HG03175 (cell line): ENCODE results near the gene CXCL17.
"Not testable (repeated sequence)": the region's sequence is repeated elsewhere in the genome, so short reads cannot be mapped to it uniquely, and the experiment has no call there.

Experiments
- ATAC-seq: cut with Tn5 transposase; IDR thresholded peaks from one replicate; pipeline ENCODE4 v1.9.1; 2021; ENCODE audit warnings: mild to moderate bottlenecking, moderate library complexity; ENCODE audit not compliant: unreplicated experiment

CXCL17 gene

DNA sequence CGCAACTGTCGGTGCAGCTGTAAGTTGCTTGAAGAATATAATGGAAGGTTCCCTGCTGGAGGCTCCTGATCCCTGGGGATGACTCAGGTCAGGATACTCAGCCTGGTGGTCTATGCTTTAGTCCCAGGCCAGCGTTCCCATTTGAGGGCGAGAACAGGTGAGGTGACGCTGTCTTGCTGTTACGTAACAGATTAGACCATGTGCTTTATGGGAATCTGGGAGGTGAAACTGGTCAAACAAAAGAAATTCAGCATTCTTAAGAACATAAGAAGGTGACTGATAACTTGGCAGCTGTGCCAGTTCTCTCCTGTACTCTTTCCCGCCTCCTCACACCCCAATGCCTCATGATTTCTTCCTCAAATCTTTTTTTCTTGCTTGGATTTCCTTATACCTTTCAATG lies at the start of gene CXCL17:
TSS of gene CXCL17 (minus strand) at position 114 of the 400 bp plus-strand sequence. CDS start 114 bp downstream, outside the sequence.
- no peak for ATAC-seq

DNA sequence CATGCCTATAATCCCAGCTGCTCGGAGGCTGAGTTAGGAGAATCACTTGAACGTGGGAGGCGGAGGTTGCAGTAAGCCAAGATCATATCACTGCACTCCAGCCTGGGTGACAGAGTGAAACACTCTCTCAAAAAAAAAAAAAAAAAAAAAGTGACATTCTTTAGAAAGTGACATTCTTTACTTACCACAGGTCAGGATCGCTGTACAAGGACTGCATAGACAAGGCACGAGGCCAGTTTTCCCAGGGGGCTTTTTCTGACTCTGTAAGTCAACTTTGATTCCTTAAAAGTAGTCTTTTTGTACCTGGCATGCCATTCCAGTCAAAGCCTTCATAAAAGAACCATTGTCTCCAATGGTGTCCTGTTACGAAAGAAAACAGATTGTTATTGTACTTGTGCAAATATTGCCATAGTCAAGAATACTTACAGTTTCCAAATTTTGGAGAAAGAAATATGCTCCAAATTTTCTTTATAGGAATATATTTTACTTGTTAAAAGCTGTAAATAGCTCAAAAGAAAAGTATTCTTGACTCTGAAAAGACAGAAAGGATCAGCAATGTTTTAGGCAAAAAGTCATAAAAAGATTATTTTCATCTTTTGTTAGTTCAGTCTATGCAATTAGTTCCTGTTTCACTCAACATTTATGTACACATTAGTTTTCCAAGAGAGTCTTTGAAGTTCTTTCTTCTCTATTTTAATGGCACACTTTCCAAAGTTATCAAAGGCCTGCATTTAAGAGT lies 46.2 kb upstream of the CXCL17 start:
- ATAC-seq: no peak

DNA sequence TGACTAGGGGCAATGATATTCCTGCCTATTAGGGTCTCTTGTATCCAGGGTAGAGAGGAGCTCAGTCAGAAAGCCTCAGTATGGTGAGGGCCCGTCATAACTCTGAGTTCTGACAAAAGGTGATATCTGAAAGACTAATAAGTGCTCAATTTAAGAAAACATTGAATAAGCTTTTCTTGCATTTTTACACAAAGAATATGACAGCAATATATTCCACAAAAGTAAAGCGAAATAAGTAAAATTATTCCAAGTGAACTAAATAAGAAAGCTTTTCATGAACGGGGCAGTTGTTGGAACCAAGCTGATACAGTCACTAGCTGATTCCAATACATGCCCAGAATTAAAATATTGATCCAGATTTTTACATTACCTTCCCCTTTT lies 45.0 kb upstream of the CXCL17 start:
- no peak for ATAC-seq

GRCh38 chr19:42487032-42487797 lies 44.5 kb upstream of the CXCL17 start:
- no peak for ATAC-seq

DNA sequence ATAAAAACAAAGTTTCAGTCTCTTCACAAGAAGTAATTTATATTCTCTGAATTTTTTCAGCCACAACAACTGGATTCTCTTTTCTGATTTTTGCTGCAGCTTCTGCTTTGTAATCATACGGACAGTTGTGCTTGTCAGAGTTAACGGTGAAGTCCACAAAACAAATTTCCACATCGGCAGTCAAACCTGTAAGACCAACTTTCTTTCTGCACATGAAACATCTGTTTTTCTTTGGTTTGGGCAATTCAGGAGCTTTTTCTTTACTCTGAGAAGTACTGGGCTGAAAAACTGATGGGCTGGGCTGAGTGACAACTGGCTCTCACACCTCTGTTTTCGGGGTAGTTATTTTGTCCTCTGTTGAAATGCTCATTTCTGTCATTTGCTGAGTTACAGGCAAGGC lies 42.3 kb upstream of the CXCL17 start:
- ATAC-seq: not testable (repeated sequence)

- ATAC-seq: no peak
Observed at GRCh38 chr19:42480335-42481095, 37.8 kb upstream of the CXCL17 start.

- no peak for ATAC-seq
Observed at GRCh38 chr19:42479736-42480135, 37.0 kb upstream of the CXCL17 start.

DNA sequence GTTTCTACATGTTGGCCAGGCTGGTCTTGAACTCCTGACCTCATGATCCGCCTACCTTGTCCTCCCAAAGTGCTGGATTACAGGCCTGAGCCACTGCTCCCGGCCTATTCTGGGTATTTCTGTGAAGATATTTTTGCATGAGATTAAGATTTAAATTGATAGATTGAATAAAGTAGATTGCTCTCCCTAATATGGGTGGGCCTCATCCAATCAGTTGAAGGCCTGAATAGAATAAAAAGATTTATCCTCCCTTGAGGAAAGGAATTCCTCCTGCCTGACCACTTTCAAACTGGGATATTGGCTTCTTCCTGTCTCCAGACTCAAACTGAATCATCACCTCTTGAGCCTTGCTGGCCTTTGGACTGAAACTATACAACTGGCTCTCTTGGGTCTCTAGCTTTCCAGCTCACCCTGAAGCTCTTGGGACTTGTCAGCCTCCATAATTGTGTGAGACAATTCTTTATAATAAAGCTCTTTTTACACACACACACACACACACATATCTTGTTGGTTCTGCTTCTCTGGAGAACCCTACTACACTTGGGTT lies 36.1 kb upstream of the CXCL17 start:
- ATAC-seq: no peak

GRCh38 chr19:42477933-42478332 lies 35.2 kb upstream of the CXCL17 start:
- no peak for ATAC-seq

DNA sequence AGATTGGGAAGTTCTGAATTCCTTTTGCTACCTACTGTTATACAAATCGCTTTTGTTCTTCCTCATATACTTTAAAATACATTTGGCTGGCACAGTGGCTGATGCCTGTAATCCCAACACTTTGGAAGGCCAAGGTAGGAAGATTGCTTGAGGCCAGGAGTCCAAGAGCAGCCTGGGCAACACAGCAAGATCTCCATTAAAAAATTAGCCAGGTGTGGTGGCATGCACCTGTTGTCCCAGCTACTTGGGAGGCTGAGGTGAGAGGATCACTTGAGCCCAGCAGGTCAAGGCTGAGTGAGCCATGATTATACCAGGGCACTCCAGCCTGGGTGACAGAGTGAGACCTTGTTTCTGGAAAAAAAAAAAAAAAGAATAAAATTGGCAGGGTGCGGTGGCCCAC lies 34.4 kb upstream of the CXCL17 start:
- ATAC-seq: no peak

DNA sequence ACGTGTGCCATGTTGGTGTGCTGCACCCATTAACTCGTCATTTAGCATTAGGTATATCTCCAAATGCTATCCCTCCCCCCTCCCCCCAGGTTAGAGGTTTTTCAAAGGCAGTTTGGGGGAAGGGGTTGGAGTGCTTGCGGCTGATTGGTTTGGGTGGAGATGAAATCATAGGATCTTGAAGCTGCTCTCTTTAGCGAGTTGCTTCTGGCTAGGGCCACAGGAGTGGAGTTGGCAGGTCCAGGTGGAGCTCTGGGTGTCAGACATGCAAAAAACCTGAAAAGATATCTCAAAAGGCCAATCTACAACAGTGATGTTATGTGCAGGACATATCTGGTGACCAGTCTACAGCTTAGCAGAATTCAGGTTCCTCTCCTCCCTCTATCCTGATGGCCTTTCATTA lies 32.6 kb upstream of the CXCL17 start:
- no peak for ATAC-seq

GRCh38 chr19:42474743-42475142 lies 32.0 kb upstream of the CXCL17 start:
- ATAC-seq: no peak

GRCh38 chr19:42473686-42474085 lies 30.9 kb upstream of the CXCL17 start:
- no peak for ATAC-seq

GRCh38 chr19:42472402-42473147 lies 29.8 kb upstream of the CXCL17 start:
- no peak for ATAC-seq

GRCh38 chr19:42471554-42472249 lies 29.0 kb upstream of the CXCL17 start:
- no peak for ATAC-seq

DNA sequence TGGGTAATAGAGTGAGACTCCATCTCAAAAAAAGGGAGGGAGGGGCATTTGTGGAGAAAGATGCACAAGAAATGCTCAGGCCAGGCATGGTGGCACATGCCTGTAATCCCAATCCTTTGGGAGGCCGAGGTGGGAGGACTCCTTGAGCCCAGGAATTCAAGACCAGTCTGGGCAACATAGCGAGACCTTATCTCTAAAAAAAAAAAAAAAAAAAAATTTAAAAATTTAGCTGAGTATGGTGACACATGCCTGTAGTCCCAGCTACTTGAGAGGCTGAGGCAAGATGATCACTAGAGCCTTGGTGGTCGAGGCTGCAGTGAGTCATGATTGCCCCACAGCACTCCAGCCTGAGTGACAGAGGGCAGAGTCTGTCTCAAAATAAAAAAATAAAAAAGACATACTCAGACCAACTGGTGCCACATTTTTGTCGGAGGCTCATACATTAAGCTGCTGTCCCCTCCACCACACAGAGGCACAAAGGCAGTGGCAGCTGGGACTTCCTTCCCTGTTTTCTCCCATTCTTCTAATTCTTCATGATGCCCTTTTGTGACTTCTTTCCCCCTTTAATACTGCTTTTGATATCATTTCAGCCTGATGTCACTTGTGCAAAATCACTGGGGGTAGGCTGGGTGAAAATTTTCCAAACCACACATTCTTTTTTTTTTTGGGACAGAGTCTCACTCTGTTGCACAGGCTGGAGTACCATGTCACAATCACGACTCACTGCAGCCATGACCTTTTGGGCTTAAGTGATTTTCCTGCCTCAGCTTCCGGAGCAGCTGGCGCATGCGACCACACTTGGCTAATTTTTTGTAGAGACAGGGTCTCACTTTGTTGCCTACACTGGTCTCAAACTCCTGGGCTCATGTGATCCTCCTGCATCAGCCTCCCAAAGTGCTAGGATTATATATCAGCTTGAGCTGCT lies 26.8 kb upstream of the CXCL17 start:
- no peak for ATAC-seq

DNA sequence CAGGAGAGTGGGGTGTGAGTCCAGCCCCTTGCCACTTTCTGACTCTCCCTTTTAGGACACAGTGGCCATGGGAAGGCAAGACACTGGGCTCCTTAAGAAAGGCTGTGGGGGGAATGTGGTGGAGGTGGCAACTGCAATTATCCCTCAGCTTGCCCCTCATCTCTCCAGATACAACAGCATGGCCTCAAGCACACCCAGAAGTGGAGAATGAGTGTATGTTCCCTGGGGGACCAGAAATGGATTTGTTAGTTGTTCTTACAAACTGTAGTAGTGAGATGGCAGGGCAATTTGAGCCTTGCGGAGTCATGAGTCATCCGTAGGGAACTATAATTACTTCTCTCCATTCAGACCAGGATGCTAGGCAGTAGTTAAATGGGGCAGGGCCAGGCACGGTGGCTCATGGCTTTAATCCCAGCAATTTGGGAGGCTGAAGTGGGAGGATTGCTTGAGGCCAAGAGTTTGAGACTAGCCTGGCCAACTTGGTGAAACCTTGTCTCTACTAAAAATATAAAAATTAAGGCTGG lies 25.6 kb upstream of the CXCL17 start:
- no peak for ATAC-seq

- ATAC-seq: no peak
Observed at GRCh38 chr19:42467183-42467760, 24.5 kb upstream of the CXCL17 start.
